GM12875 (cell line): ENCODE measurements around the gene CNTN4.

Source experiments
- H3K4me3 ChIP-seq: one replicate; pipeline ENCODE4 v1.5.1; 2011; ENCODE audit warnings: low read depth, low read length, control low read depth
- TF ChIP-seq, protein P1 (sequence below): IDR thresholded peaks from 2 replicates; pipeline ENCODE4 v1.5.1; 2011; ENCODE audit warnings: low read depth, mild to moderate bottlenecking, control low read depth, inconsistent platforms, low read length, moderate library complexity, borderline replicate concordance; ENCODE audit not compliant: insufficient read depth

The CNTN4 gene

DNA sequence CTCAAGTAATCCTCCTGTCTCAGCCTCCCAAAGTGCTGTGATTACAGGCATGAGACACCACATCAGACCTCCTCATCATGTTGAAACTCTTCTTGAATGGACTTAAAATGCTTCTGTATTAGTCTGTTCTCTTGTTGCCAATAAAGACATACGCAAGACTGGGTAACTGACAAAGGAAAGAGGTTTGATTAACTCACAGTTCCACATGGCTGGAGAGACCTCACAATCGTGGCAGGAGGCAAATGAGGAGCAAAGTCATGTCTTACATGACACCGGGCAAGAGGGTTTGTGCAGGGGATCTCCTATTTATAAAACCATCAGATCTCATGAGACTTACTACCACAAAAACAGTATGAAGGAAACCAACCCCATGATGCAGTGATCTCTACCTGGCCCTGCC, 113.5 kb downstream of the CNTN4 start:
- H3K4me3 ChIP-seq, result no peak overlapping the region
- TF ChIP-seq, protein P1, sequence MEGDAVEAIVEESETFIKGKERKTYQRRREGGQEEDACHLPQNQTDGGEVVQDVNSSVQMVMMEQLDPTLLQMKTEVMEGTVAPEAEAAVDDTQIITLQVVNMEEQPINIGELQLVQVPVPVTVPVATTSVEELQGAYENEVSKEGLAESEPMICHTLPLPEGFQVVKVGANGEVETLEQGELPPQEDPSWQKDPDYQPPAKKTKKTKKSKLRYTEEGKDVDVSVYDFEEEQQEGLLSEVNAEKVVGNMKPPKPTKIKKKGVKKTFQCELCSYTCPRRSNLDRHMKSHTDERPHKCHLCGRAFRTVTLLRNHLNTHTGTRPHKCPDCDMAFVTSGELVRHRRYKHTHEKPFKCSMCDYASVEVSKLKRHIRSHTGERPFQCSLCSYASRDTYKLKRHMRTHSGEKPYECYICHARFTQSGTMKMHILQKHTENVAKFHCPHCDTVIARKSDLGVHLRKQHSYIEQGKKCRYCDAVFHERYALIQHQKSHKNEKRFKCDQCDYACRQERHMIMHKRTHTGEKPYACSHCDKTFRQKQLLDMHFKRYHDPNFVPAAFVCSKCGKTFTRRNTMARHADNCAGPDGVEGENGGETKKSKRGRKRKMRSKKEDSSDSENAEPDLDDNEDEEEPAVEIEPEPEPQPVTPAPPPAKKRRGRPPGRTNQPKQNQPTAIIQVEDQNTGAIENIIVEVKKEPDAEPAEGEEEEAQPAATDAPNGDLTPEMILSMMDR, result no peak

DNA sequence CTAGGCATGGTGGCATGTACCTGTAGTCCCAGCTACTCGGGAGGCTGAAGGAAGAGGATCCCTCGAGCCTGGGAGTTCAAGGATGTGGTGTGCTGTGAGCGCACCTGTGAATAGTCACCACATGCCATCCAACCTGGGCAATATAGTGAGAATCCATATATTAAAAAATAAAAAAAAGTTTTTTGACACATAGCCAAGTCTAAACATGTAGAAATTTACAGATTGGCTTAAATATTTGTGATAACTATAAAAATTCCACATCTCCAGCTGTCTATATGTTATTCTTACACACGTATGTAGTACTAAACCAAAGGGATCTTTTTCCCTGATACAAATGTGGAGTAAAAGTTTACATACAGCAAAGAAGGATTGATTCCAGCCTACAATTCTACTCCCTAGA, 119.7 kb downstream of the CNTN4 start:
- H3K4me3 ChIP-seq, result no peak overlapping the region
- TF ChIP-seq, protein P1, result no peak

DNA sequence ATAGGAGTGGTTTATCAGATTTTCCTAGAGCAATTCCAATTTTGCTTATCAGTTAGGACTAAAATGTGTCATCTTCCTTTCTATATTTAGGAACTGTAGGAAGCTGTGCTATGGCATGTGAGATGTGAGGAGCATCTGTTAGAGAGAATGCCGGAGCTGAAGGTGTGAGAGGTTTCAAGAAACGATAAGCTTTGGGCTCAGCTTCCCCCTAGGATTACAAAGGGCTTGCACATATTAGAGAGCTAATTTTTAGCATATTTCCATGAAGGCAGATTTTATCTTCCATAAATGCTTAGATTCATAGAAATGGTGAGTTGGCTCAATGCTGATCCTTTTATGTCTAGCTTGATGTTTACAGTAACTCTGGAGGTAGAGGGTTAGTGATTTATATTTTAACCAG, 120.2 kb downstream of the CNTN4 start:
- no peak overlapping the region for H3K4me3 ChIP-seq
- TF ChIP-seq, protein P1, result no peak

DNA sequence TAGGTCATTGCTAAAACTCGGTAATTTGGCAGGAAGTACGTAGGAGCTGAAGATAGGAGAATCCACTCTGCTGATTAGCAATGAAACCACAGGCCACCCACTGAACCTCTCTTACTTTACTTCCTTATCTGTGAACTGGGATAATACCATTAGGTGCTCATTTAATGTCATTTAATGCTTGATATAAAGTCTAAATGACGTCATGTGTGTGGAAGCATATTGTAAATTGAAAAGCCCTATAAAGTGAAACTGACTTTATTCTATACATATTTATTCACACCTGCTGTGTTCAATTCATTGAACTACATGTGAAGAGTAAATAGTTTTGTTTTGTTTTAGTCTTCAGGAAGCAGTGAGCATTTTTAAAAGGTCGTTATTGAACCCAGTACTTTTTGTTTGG, 137.5 kb downstream of the CNTN4 start:
- TF ChIP-seq, protein P1, result no peak
- no peak overlapping the region for H3K4me3 ChIP-seq

DNA sequence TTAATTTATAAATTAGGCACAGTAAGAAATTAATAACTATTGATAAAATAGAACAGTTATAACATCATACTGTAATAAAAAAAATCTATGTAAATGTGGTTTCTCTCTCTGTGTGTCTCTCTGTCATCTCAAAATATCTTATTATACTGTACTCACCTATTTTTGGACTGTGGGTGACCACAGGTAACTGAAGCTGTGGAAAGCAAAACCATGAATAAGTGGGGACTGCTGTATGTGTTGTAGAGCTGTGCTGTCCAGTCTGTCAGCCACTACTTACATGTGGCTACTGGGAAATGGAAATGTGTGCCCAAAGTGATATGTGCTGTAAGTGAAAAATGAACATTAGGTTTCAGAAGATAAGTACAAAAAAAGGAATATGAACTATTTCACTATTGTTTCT, 145.5 kb downstream of the CNTN4 start:
- no peak overlapping the region for H3K4me3 ChIP-seq
- TF ChIP-seq, protein P1, result no peak

DNA sequence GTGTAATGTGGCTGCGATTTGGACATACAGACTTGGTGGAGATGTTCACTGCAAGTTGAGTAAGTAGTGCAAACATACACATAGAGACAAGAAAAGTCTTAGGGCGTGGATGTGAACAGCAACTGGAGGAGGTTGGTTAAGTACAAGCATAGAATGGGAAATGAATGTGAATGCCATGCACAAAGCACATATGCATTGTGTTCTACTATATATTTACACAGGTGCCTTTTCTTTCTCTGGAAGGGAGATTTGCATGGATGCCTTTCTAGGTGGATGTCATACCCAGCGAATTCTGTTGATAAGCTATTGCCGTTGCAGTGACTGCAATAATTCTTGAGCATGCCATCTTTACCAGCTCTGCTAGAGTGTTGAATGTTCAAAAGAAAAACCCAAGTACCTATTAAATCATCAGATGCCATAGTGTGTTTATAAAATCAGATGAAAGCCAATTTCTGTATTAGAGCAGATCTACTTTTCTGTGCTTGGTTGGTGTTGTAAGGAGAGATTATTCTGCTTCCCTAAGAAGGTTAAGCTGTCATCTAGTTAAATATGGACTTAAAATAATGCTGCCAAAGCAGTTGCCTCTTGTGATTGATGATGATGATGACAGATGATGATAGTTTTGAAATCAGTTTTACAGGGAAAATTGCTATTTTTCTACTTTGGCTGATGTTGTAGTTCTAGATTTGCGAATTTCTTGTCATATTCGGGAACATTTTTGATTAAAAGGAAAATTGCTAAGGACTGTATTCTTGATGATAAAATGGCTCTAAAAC, 148.4 kb downstream of the CNTN4 start:
- H3K4me3 ChIP-seq, result no peak overlapping the region
- TF ChIP-seq, protein P1, result no peak

DNA sequence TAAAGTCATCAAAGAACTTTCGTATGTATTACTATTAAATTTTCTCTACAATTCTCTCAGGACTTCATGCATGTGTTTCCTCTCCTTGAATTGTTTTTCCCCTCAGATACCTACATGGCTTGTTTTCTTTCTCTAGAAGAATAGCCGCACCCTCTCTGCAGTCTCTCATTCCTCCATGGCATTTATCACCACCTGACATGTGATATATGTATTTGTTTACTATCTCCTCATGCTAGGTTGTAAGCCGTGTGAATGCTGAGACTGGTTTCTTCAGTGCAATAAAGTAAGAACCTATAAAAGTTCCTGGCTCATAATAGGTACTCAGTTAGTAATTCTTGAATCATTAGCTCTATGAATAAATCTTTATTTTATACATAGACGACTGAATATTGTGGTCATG, 149.2 kb downstream of the CNTN4 start:
- no peak overlapping the region for H3K4me3 ChIP-seq
- TF ChIP-seq, protein P1, result no peak
